Measurements from ENCODE around the gene PARP4. TPM values are rescaled to one million over a fixed set of nuclear protein-coding genes. Genes with fewer than 3 reads are reported as not detected.
A peak's percentile ranks its signal among the peaks of the same experiment; 100 is the strongest.
"Not testable (repeated sequence)": the region's sequence is repeated elsewhere in the genome, so short reads cannot be mapped to it uniquely, and the experiment has no call there.

The PARP4 gene
- total RNA-seq, 3 donors from 2014 or later (not counting 1 experiment from before 2014, with no cell fraction given): 83.5 to 90.1 (median 84.0) TPM

DNA sequence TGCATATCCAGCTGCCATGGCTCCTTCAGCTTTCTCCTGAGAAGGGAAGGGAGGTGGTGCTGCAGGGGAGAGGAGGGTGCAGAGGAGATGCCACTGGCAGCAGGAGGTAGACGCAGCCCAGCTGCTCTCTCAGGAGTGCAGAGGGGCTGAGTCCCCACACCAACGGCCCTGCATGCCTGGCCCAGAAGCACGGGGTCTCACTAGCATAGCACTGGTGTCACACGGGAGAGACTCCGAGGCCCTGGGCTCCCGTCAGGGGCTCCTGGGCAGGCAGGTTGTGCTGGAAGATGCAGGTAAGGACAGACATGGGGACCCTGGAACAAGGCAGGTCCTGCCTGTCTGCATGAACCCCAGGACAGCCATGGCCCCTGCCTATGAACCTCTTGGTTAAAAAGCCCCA is 123.1 kb downstream of the PARP4 start:
- Mint-ChIP-seq H3K4me3 (no peak overlapping the region), H3K36me3 (no peaks in the 10 kb centered on the region), H3K4me1 (no peaks in the 10 kb centered on the region), H3K27ac (no peak overlapping the region), H3K27me3 (ENCODE audit: low read depth in 2 of 2) (no peaks in the 10 kb centered on the region), H3K9me3 (no peaks in the 10 kb centered on the region)
- TF ChIP-seq, protein P1, sequence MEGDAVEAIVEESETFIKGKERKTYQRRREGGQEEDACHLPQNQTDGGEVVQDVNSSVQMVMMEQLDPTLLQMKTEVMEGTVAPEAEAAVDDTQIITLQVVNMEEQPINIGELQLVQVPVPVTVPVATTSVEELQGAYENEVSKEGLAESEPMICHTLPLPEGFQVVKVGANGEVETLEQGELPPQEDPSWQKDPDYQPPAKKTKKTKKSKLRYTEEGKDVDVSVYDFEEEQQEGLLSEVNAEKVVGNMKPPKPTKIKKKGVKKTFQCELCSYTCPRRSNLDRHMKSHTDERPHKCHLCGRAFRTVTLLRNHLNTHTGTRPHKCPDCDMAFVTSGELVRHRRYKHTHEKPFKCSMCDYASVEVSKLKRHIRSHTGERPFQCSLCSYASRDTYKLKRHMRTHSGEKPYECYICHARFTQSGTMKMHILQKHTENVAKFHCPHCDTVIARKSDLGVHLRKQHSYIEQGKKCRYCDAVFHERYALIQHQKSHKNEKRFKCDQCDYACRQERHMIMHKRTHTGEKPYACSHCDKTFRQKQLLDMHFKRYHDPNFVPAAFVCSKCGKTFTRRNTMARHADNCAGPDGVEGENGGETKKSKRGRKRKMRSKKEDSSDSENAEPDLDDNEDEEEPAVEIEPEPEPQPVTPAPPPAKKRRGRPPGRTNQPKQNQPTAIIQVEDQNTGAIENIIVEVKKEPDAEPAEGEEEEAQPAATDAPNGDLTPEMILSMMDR (IDR thresholded peaks at IDR 0.05): no peak
- no peaks in the 10 kb centered on the region for H3K36me3 ChIP-seq (ENCODE audit: control insufficient read depth, insufficient read depth, low read length)
- ATAC-seq (no peak), DNase-seq (no peak)
- no peaks in the 10 kb centered on the region for H3K27me3 ChIP-seq (ENCODE audit: control insufficient read depth, insufficient read depth, low read length)
- WGBS (ENCODE audit: insufficient coverage): 80% methylated on average over 6 of the region's 6 CpGs
- H3K9me3 ChIP-seq (ENCODE audit: control insufficient read depth, insufficient read depth, low read length): no peaks in the 10 kb centered on the region
- no peak overlapping the region for H3K27ac ChIP-seq (ENCODE audit: low read length)
- H3K4me3 ChIP-seq (ENCODE audit: low read length): no peak overlapping the region
- intact Hi-C loops (cut with micrococcal nuclease): no loop called here
- no peaks in the 10 kb centered on the region for H3K4me1 ChIP-seq (ENCODE audit: control insufficient read depth, insufficient read depth, low read length)

DNA sequence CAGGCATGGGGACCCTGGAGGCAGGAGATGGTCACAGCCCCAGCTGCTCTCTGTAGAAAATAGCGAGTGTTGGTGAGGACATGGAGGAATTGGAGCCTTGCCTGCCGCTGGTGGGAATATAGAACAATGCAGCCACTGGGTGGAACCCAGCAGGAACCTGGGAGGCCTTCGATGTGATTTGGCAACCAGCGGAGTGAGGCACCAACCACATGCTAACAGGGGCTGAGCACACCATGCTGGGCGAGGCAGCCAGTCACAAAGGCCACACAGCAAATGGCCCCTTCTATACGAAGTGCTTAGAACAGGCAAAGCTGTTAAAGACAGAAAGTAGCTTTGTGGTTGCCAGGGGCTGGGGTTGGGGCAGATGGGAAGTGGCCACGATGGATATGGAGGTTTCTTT is 123.8 kb downstream of the PARP4 start:
- 86% methylated on average over 6 of the region's 7 CpGs for WGBS (ENCODE audit: insufficient coverage)
- H3K4me1 Mint-ChIP-seq; H3K4me1 ChIP-seq (ENCODE audit: control insufficient read depth, insufficient read depth, low read length); H3K4me3 ChIP-seq (ENCODE audit: low read length); H3K27ac Mint-ChIP-seq; H3K27me3 ChIP-seq (ENCODE audit: control insufficient read depth, insufficient read depth, low read length); ATAC-seq; H3K36me3 ChIP-seq (ENCODE audit: control insufficient read depth, insufficient read depth, low read length); H3K4me3 Mint-ChIP-seq; H3K9me3 ChIP-seq (ENCODE audit: control insufficient read depth, insufficient read depth, low read length); DNase-seq; H3K36me3 Mint-ChIP-seq; intact Hi-C loops (cut with micrococcal nuclease); H3K27me3 Mint-ChIP-seq (ENCODE audit: low read depth in 2 of 2); H3K27ac ChIP-seq (ENCODE audit: low read length); H3K9me3 Mint-ChIP-seq: not testable (repeated sequence)

DNA sequence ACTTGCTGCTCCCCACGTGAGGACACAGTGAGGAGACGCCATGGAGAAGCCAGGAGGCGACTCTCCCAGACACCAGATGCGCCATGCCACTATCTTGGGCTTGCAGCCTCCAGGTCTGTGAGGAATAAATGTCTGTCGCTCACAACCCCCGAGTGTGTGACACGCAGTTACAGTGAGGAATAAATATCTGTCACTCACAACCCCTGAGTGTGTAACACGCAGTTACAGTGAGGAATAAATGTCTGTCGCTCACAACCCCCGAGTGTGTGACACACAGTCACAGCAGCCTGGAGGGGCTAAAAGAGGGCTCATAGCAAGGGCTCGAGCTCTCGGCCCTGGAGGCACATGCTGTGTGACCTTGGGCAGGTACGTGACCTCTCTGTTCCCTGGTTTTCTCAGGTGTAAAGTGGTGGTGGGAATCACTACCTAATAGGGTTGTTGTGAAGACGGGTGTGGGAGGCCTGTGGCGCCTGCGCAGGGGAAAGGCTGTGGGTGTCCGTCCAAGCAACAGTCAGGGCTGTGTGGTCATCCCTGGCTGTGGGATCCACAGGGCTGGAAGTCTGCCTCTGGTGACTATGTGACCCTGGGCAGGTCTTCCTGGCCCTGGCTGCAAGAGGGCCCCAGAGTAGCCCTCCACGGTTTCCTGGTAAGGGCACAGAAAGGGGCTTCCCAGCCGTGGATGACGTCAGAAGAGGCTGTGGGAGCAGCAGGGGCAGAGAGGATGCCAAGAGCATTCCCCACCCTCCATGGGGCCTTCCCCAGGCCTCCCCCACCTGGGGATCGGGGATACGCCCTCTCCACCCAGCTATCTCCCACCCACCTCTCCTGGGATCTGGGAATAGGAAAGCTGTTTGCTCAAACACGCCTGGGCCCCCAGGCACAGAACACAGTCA is 125.5 kb downstream of the PARP4 start:
- Histone ChIP-seq H3K9me3 (ENCODE audit: control insufficient read depth, insufficient read depth, low read length) (no peaks in the 10 kb centered on the region), H3K36me3 (ENCODE audit: control insufficient read depth, insufficient read depth, low read length) (no peaks in the 10 kb centered on the region), H3K27ac (ENCODE audit: low read length) (no peak overlapping the region), H3K4me1 (ENCODE audit: control insufficient read depth, insufficient read depth, low read length) (no peaks in the 10 kb centered on the region), H3K27me3 (ENCODE audit: control insufficient read depth, insufficient read depth, low read length) (no peaks in the 10 kb centered on the region), H3K4me3 (ENCODE audit: low read length) (no peak overlapping the region)
- TF ChIP-seq, protein P1 (IDR thresholded peaks at IDR 0.05): no peak
- intact Hi-C loops (cut with micrococcal nuclease): no loop called here
- Mint-ChIP-seq H3K9me3 (no peaks in the 10 kb centered on the region), H3K4me3 (no peak overlapping the region), H3K27ac (no peak overlapping the region), H3K4me1 (no peaks in the 10 kb centered on the region), H3K36me3 (no peaks in the 10 kb centered on the region), H3K27me3 (ENCODE audit: low read depth in 2 of 2) (no peaks in the 10 kb centered on the region)
- WGBS (ENCODE audit: insufficient coverage): 84% methylated on average over 23 of the region's 23 CpGs
- ATAC-seq: no peak
- no peak for DNase-seq

DNA sequence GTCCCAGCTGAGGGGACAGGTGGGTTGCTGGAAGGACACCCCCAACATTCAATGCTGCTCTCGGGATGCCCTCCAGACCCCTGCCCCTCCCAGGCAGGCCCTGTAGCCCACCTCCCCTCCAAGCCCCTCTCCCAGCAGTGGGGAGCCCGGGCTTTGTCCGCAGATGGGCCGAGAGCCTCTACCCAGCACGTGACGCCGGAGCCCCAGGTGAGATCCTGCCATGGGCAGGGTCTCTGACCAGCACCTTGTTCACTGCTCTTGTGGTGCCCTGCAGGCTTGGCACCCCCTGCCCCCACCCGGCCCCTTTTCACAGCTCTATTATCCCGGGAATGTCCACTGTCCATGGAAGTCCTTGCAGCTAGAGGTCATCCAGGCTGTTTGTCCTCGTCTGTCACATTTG is 126.7 kb downstream of the PARP4 start:
- H3K4me1 ChIP-seq (ENCODE audit: control insufficient read depth, insufficient read depth, low read length): no peaks in the 10 kb centered on the region
- TF ChIP-seq, protein P1 (IDR thresholded peaks at IDR 0.05): no peak
- no peaks in the 10 kb centered on the region for H3K9me3 Mint-ChIP-seq
- H3K9me3 ChIP-seq (ENCODE audit: control insufficient read depth, insufficient read depth, low read length): no peaks in the 10 kb centered on the region
- H3K27ac Mint-ChIP-seq: no peak overlapping the region
- WGBS (ENCODE audit: insufficient coverage): 92% methylated on average over 10 of the region's 10 CpGs
- no peak overlapping the region for H3K4me3 ChIP-seq (ENCODE audit: low read length)
- H3K27me3 Mint-ChIP-seq (ENCODE audit: low read depth in 2 of 2): no peaks in the 10 kb centered on the region
- no peak overlapping the region for H3K4me3 Mint-ChIP-seq
- H3K36me3 ChIP-seq (ENCODE audit: control insufficient read depth, insufficient read depth, low read length): no peaks in the 10 kb centered on the region
- H3K36me3 Mint-ChIP-seq: no peaks in the 10 kb centered on the region
- H3K27ac ChIP-seq (ENCODE audit: low read length): no peak overlapping the region
- no peaks in the 10 kb centered on the region for H3K27me3 ChIP-seq (ENCODE audit: control insufficient read depth, insufficient read depth, low read length)
- no peak for DNase-seq
- no peak for ATAC-seq
- intact Hi-C loops (cut with micrococcal nuclease): no loop called here
- H3K4me1 Mint-ChIP-seq: no peaks in the 10 kb centered on the region

DNA sequence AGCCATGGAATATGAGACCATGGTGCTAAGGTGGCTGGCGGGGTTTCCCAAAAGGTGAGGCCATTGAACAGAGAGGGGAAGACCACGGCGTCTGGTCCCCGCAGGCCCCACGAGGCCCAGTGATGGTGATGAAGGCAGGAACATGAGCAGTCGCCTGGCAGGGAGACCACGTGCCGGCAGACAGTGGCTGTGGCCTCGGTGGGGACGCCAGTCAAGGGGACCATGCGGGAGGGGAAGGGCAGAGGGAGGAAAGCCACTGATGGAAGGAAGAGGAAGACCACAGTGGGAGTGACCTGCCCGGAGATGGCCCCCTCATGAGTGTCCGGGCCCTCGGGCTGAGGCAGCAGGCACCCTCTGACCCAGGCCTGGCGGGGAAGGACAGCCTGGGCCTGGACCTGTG is 127.6 kb downstream of the PARP4 start:
- H3K36me3 Mint-ChIP-seq; H3K27me3 ChIP-seq (ENCODE audit: control insufficient read depth, insufficient read depth, low read length); H3K4me1 Mint-ChIP-seq; H3K4me3 Mint-ChIP-seq; H3K27me3 Mint-ChIP-seq (ENCODE audit: low read depth in 2 of 2); H3K27ac Mint-ChIP-seq; H3K9me3 ChIP-seq (ENCODE audit: control insufficient read depth, insufficient read depth, low read length); DNase-seq; H3K4me3 ChIP-seq (ENCODE audit: low read length); H3K36me3 ChIP-seq (ENCODE audit: control insufficient read depth, insufficient read depth, low read length); H3K27ac ChIP-seq (ENCODE audit: low read length); H3K4me1 ChIP-seq (ENCODE audit: control insufficient read depth, insufficient read depth, low read length); intact Hi-C loops (cut with micrococcal nuclease); H3K9me3 Mint-ChIP-seq: not testable (repeated sequence)
- WGBS (ENCODE audit: insufficient coverage): 94% methylated on average over 15 of the region's 15 CpGs
- peak in 1 of 3 donors; percentile 16 for ATAC-seq

DNA sequence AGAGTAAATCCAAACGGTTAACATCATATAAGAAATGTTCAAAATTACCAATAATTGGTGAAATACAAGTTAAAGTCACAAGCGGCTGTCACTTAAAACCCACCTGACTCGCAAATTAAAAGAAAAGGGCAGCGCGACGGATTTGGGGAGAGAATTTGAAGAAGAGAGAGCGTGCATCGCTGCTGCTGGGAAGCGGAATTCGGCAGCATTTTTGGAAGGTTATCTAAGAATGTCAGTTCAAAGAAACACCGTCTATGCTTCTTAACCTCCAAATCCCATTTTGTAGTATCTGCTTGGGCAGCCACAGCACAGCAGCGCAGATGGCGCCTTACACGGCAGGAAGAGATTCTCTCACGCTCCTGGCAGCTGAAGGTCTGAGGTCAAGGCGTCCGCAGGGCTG is 128.5 kb downstream of the PARP4 start:
- H3K9me3 ChIP-seq (ENCODE audit: control insufficient read depth, insufficient read depth, low read length); ATAC-seq; DNase-seq; H3K27ac Mint-ChIP-seq; H3K4me1 ChIP-seq (ENCODE audit: control insufficient read depth, insufficient read depth, low read length); intact Hi-C loops (cut with micrococcal nuclease); H3K36me3 Mint-ChIP-seq; H3K27ac ChIP-seq (ENCODE audit: low read length); H3K4me3 Mint-ChIP-seq; H3K4me3 ChIP-seq (ENCODE audit: low read length); H3K27me3 Mint-ChIP-seq (ENCODE audit: low read depth in 2 of 2); H3K27me3 ChIP-seq (ENCODE audit: control insufficient read depth, insufficient read depth, low read length); H3K36me3 ChIP-seq (ENCODE audit: control insufficient read depth, insufficient read depth, low read length); H3K4me1 Mint-ChIP-seq; H3K9me3 Mint-ChIP-seq: not testable (repeated sequence)
- 96% methylated on average over 17 of the region's 17 CpGs for WGBS (ENCODE audit: insufficient coverage)
